Choroid plexus epithelial cell (primary cell): ENCODE results near the gene FADD.

Experiments used
- DNase-seq: peaks from one replicate; pipeline ENCODE4 v3.0.0-alpha.2; 2010; ENCODE audit warnings: low read depth
- H3K4me3 ChIP-seq: 2 replicates; pipeline ENCODE4 v1.5.1; 2011; ENCODE audit warnings: low read depth, mild to moderate bottlenecking, control low read depth, low read length, moderate library complexity
- CTCF ChIP-seq: conservative IDR thresholded peaks from 2 replicates; pipeline ENCODE4 v1.5.1; 2011; ENCODE audit warnings: low read depth, mild to moderate bottlenecking, control low read depth, inconsistent platforms, low read length, moderate library complexity

The FADD gene

GRCh38 chr11:70170596-70171210 lies 32.4 kb upstream of the FADD start:
- DNase-seq = no peak
- TF ChIP-seq CTCF = no peak
- H3K4me3 ChIP-seq = no peak overlapping the region

GRCh38 chr11:70173018-70173417 lies 30.1 kb upstream of the FADD start:
- DNase-seq = peak; percentile 27
- TF ChIP-seq CTCF = no peak
- no peak overlapping the region for H3K4me3 ChIP-seq

GRCh38 chr11:70174547-70175235 lies 28.4 kb upstream of the FADD start:
- DNase-seq = no peak
- no peak for TF ChIP-seq CTCF
- no peak overlapping the region for H3K4me3 ChIP-seq

DNA sequence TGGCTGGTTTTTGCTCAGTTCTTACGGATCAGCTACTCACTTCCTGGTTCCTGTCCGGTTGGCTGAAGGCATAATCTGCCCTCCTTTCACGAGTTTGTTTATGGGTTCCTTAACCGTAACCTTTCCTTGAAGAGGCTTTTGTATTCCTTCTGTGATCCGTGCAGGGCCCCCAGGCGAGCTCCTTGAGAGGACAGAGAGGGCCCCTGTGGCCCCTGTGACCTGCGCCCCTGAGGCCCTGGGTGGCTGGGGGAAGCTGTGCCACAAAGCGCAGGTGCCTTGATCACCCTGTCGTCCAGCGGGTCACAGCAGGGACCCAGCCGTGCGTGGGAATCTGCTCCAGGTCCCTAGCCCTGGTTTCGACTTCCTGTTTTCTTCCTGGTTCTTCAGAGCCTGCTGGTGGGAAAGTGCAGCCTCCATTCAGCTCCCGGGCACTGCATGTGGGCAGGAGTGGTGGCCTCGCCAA lies 27.8 kb upstream of the FADD start:
- no peak for DNase-seq
- H3K4me3 ChIP-seq = no peak overlapping the region
- TF ChIP-seq CTCF = no peak

DNA sequence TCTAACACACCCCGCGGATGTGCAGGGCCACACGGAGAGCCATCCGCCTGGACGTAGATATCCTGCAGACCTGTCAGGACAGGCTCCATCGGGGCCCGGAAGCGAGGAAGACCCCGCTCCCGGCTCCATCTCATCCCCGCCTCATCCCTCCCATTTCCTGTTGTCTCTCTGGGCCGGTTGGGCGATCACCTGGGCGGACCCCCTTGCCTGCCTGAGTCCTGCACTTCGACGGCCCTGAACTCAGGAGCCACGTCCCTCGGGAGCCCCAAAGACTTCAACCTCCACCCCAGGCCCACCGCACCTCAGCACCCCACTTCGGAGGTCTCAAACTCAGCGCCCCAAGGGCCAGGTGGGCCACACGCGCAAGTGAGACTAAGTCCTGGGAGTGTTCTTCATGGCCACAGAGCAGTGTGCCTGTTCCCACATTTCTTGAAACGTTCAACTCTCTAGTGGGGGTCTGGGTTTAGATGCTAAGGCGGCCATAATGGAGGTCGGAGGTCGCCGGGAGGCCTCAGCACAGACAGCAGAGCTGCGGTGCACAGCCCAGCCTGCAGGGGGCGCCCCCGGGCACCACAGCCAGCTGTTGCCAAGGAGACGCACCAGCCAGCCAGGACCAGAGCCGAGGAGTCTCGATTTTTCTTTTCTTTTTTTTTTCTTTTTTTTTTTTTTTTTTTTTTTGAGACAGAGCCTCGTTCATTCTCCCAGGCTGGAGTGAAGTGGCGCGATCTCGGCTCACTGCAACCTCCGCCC lies 26.0 kb upstream of the FADD start:
- no peak overlapping the region for H3K4me3 ChIP-seq
- DNase-seq = peak; percentile 8
- TF ChIP-seq CTCF = peak; percentile 60

DNA sequence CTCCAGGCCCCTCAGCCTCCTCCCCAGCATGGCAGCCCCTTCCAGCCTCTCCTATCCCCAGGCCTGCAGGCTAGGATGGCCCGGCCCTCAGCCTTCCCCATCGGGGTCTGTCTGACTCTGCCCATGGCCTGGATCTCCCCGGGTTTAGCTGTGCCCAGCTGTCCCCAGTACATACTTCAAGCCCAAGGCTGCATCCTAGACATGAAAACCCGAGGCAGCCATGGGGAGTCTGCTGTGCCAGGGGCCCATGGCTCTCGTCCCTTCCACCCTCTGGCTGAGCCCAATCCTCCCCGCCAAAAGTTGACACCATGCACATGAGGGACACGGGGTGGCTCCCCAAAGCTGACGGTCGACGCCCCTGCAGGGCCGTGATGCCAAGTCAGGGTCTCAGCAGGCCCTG lies 22.2 kb upstream of the FADD start:
- H3K4me3 ChIP-seq = no peak overlapping the region
- no peak for DNase-seq
- TF ChIP-seq CTCF = no peak
